ENCODE measurements around the gene PRR15.

PRR15 gene

GRCh38 chr7:29569648-29570047 lies 6.0 kb downstream of the PRR15 start:
- DNase-seq (ENCODE audit: low read depth in 3 of 3) = no peak

DNA sequence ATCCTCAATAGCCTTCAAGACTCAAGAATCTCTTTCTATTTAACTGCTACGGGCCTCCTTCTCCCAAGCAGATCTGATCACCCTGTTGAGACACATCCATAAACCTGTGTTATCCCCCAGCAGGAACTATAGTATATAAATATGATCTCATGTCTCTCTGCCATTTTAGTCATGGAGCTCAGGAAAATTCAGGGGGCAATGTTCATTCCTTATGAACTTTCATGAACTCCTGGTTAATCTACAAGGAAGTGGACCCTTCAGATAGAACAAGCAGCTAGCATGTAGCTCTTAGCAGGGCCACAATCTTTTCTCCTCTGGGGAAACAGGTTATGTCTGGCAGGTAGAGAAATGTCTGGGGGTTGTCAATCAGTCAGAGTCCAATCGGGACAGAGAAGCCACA lies 8.9 kb downstream of the PRR15 start:
- DNase-seq (ENCODE audit: low read depth in 3 of 3) = no peak

DNA sequence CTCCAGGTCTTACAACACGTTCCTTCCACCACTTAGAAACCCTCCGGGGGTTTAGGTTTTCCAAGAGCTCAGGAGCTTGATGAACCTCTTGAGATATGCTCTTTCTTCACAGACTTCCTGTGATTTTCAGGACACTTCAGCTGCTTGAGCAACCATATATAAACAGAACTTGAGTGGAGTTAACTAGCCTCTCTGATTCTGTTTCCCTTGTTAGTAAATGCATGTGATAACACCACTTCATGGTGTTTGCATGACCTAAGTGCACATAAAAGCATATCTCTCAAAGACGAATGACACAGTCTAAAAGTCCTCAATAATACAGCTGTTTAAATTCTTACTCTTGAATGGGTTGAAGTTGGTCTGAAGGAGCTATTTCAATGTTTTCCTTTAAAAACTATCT lies 9.9 kb downstream of the PRR15 start:
- no peak for DNase-seq (ENCODE audit: low read depth in 3 of 3)

- DNase-seq (ENCODE audit: low read depth in 3 of 3) = no peak
These were observed 11.0 kb downstream of the PRR15 start for GRCh38 chr7:29574659-29575058.

GRCh38 chr7:29587195-29587808 lies 23.7 kb downstream of the PRR15 start:
- DNase-seq (ENCODE audit: low read depth in 3 of 3) = no peak

DNA sequence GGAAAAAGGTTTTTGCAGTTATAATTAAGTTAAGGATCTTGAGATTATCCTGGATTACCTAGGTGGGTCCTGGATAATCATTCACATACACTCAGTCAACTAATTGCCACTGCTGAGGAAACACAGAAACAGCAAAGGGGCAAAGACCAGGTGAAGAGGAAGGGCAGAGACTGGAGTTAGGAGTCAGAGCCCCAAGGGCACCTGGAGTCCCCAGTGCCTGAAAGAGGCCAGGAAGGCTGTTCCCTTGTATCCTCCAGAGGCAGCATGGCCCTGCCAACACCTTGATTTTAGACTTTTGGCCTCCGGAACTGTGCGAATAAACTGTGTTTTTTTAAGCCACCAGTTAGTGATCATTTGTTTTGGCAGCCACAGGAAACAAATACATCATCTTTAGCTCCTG lies 24.6 kb downstream of the PRR15 start:
- DNase-seq (ENCODE audit: low read depth in 3 of 3) = no peak

DNA sequence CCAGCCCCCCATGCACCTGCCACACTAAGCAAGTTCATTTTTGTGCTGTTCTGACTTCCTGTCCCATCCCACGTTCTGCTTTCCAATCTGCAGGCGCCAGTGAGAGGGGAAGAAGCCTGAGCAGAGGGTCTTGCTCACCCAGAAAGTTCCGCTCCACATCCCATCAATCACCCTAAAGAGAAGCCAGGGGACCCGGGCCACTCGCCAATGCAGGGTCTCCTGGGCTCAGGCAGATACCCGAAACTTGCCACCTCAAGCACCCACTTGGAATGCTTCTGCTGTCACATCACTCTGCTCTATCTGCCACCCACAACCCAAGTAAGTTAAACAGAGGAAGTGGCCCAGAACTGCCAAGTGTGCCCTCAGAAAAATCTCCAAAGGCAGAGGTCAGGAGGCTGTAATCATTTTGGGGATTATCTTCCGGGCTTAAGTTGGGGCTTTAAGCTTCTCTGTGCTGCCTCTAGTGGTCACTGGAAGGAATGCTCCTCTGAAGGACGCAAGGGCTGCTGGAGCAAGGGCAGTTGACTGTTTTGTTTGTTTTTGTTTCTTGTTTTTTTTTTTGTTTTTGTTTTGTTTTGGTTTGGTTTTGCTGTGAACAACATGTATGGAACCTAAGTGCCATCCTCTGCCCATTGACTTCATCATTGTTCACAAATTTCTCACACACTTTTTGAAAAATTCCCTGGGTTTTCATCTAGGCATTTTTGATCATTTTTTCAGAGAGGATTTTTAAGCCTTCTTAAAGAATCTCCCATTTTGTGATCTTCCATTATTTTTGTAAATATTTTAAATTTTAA lies 25.5 kb downstream of the PRR15 start:
- DNase-seq (ENCODE audit: low read depth in 3 of 3) = no peak

- no peak for DNase-seq (ENCODE audit: low read depth in 3 of 3)
These were observed 29.2 kb downstream of the PRR15 start for GRCh38 chr7:29592866-29593265.

DNA sequence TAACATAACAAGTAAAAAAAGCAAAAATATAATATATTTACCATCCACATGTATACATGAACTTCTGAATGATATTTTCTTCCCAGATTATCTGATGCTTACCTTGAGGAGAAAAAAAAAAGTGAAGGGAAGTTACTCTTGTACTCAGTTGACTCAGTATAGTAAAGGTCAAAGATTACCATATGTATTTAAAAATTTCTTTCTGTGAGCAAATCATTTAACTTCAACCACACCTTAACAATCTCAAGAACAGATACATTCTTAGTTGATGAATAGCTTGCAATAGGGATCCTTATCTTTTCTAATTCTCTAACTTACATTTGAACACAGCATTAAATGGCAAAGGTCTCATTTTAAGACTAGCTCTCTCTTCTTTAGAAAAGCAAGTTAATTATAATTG lies 29.8 kb downstream of the PRR15 start:
- no peak for DNase-seq (ENCODE audit: low read depth in 3 of 3)

GRCh38 chr7:29596593-29597178 lies 33.1 kb downstream of the PRR15 start:
- DNase-seq (ENCODE audit: low read depth in 3 of 3) = no peak

DNA sequence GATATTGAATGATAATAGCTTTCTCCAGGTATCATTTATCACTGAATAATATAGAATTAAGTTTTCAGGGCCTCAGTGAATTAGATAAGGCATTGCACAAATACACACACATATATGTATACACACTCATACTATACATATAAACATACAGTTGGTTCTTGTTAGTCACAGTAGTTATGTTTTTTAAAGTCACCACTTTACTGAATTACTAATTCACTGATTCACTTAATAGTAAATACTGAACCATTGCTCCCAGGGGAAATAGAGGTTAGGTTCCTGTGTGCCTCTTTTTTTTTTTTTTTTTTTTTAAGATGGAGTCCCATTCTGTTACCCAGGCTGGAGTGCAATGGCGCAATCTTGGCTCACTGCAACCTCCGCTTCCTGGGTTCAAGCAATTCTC lies 33.6 kb downstream of the PRR15 start:
- no peak for DNase-seq (ENCODE audit: low read depth in 3 of 3)

DNA sequence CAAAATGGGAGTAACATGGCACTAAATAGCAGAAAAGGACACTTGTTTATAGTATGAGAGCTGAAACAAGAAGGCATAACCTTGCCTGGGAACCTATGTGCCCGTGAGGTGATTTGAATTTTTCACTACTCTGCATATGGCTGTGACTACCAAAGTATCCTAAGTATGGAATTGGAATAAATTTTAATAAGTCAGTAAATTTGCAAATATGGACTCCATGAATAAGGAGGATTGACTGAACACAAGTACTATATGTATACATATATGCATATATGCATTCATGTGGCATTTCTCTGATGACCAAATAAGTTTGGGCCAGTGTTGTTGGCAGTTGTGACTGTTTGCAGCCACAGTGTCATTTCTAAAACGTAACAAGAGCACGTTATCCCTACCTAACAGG lies 34.5 kb downstream of the PRR15 start:
- DNase-seq (ENCODE audit: low read depth in 3 of 3) = no peak

GRCh38 chr7:29598613-29599012 lies 35.0 kb downstream of the PRR15 start:
- no peak for DNase-seq (ENCODE audit: low read depth in 3 of 3)

DNA sequence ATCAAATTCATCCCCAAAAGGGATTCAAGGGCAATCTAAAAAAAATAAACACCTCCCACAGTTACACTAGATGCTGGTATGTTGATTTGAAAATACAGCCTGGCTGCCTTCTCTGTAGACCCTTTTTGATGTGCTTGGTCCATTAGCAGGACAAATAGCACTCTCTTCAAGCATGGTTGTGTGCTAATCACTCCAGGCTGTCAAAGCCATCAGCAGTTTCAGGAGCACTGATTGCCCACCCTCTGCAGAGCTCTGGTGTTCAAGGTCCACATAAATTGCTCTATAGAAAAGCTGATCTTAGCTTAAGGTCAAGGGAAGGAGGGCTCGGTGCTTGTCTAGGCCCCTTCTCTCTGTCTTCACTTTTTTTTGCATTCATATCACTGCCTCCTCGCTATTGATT lies 35.4 kb downstream of the PRR15 start:
- DNase-seq (ENCODE audit: low read depth in 3 of 3) = no peak

DNA sequence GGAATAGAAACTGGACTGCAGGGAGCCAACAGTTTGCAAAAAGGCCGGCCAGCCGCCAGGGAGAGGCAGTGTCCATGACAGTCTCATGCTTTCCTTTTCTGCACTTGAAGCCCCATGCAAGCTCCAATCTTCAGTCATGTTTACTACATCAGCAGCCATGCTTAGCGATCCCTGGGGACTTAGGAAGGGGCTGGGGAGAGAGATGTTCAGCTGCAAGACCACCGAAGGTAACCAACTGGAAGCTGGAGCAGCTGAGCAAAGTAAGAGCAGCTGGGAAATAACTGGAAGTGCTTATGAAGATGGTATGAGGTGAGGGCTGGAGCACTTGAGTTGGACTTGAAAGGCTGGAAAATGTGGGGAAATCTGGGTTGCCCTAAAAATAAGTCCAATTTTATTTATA lies 37.0 kb downstream of the PRR15 start:
- no peak for DNase-seq (ENCODE audit: low read depth in 3 of 3)

DNA sequence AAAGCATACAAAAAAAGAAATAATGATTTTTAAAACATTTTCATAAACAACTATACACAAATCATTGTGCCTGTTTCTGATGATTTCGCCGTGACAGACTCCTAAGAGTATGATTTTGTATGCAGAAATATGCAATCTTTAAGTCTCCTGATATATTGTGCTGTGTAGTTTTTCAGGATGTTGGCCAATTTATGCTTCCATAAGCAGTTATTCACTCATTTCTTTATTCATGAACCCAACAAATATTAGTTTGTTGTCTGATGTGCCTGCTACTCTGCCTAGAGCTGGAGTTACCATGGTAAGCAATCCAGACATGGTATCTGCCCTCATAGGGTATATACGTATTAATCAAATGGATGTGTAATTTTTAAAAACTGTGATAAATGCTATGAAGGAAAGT lies 40.4 kb downstream of the PRR15 start:
- no peak for DNase-seq (ENCODE audit: low read depth in 3 of 3)

DNA sequence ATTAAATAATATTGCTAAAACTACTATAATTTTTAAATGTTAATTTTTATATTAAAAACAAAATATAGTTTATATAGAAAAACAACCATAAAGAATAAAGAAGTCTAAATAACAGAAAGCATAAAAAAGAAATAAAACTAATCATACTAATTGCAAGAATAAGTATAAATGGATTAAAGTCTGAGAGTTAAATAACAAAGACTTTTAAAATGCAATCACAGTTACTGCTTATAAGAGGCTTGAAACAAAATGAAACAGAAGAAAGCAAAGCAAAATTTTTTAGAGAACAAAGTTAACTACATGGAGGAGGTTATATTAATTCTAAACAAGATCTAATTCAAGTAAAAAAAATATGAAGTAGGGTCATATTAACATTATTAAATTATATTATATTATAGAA lies 41.1 kb downstream of the PRR15 start:
- no peak for DNase-seq (ENCODE audit: low read depth in 3 of 3)

GRCh38 chr7:29605671-29606070 lies 42.0 kb downstream of the PRR15 start:
- no peak for DNase-seq (ENCODE audit: low read depth in 3 of 3)

DNA sequence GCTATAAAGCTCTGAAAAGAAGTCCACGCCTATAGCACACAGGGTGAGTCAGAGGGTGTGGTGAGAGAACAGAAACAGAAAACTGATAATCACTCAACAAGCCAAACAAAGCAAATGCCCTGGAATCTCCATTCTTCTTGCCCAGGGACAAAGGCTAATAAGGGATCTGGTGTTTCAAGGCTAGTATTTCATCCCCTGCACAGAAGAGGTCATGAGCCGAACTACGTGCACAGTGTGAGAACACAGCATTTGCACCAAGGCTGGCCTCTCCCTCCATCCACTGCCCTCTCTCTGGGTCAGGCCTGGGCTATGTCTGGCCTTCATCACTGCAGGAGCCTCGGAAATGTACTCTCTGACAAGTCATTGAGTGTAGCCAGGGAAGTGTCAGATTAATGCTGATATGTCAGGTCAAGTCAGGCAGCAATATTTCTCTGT lies 42.7 kb downstream of the PRR15 start:
- no peak for DNase-seq (ENCODE audit: low read depth in 3 of 3)

- no peak for DNase-seq (ENCODE audit: low read depth in 3 of 3)
These were observed 43.2 kb downstream of the PRR15 start for GRCh38 chr7:29606830-29607229.

DNA sequence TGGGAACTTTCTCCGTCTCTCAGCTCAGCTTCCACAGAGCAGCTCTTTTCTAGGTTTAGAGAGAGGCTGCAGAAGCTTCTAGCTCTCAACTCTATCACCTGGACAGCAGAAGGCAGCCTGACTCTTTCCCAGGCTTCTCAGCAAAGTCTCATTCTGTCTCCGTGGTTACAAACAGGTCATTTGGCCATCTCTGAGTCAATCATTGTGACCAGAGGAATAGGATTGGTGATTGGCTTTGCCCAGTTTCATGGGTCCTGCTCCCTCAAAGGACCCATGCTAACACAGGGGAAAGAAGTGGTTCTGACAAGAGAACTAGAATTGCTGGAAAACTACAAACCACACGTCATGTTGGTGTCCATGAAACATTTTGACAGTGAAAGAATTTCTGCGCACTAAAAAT lies 43.6 kb downstream of the PRR15 start:
- DNase-seq (ENCODE audit: low read depth in 3 of 3) = no peak

GRCh38 chr7:29607889-29608288 lies 44.3 kb downstream of the PRR15 start:
- DNase-seq (ENCODE audit: low read depth in 3 of 3) = no peak
